HCT116 (cell line): Measurements from ENCODE around the gene C10orf90. TPM values are rescaled to one million over a fixed set of nuclear protein-coding genes. Genes with fewer than 3 reads are reported as not detected.

Experiments
- ATAC-seq: fragments of 200-7000 bp; cut with Tn5 transposase; 2 replicates; pipeline ENCODE4 v1.9.1; 2020; ENCODE audit warnings: mild to moderate bottlenecking, moderate library complexity
- BruUV-seq: library from RNA; stranded (reverse); fragments of 400-500 nt; replicated peaks from 2 replicates; lab custom pipeline; 2021; lab: Mats Ljungman, UMichigan
- CTCF ChIA-PET: fragments of 300-600 bp; sonication (Branson Sonifier 250); formaldehyde crosslinking; loops from one replicate; lab custom pipeline; 2021; ENCODE audit warnings: antibody characterized with exemption; lab: Charles Lee
- POLR2A ChIA-PET: fragments of 300-600, 350-600 bp; sonication (Branson Sonifier 250); formaldehyde crosslinking; loops from one replicate; lab custom pipeline; 2021; ENCODE audit warnings: antibody characterized with exemption; lab: Charles Lee
- RAD21 ChIA-PET, 2 experiments: fragments of 300-600 bp; sonication (Branson Sonifier 250); formaldehyde crosslinking; loops; one replicate each; lab custom pipeline; 2023; ENCODE audit warnings: low total read pairs in 2 of 2; ENCODE audit not compliant: uncharacterized antibody in 2 of 2, unreplicated experiment in 2 of 2, low non-redundant PET in 1 of 2; lab: Charles Lee
- DNase-seq: peaks from one replicate; pipeline ENCODE4 v3.0.0-alpha.2; 2010; ENCODE audit warnings: low read depth, low spot score
- H2AFZ ChIP-seq: fragments of 200-600 bp; shearing (Covaris generic), sonication (generic); 2 replicates; pipeline ENCODE4 v1.6.1; 2017; ENCODE audit warnings: low read depth, mixed run types, mixed read lengths, antibody characterized with exemption, low read length; ENCODE audit not compliant: poor library complexity, severe bottlenecking
- H3K27ac ChIP-seq: 2 replicates; pipeline ENCODE4 v1.5.1; 2012; ENCODE audit warnings: low read depth, low read length
- H3K27me3 ChIP-seq: fragments of 200-600 bp; sonication (generic); 2 replicates; pipeline ENCODE4 v1.6.1; 2016; ENCODE audit warnings: mixed run types, low read length, mixed read lengths; ENCODE audit not compliant: insufficient read depth
- H3K36me3 ChIP-seq, 2 experiments: fragments of 200-500 bp in 1 of 2; fragments of 200-600 bp in 1 of 2; sonication (Bioruptor generic) in 1 of 2; sonication (generic) in 1 of 2; 2 replicates each; pipeline versions ENCODE4 v1.5.1 to v1.6.1; 2014 to 2016; ENCODE audit warnings: low read length in 2 of 2, inconsistent platforms in 1 of 2, mixed read lengths in 1 of 2, mixed run types in 1 of 2; ENCODE audit not compliant: insufficient read depth in 2 of 2, control insufficient read depth in 1 of 2
- H3K4me1 ChIP-seq, 2 experiments: fragments of 200-600 bp in 1 of 2; sonication (generic) in 1 of 2; 2 replicates each; pipeline versions ENCODE4 v1.5.1 to v1.6.1; 2012 to 2017; ENCODE audit warnings: low read length in 2 of 2, inconsistent platforms in 1 of 2, mild to moderate bottlenecking in 1 of 2, mixed read lengths in 1 of 2, mixed run types in 1 of 2, moderate library complexity in 1 of 2; ENCODE audit not compliant: insufficient read depth in 2 of 2, control insufficient read depth in 1 of 2
- H3K4me2 ChIP-seq: fragments of 200-600 bp; sonication (generic); 2 replicates; pipeline ENCODE4 v1.6.1; 2017; ENCODE audit warnings: mixed run types, low read length, mixed read lengths
- H3K4me3 ChIP-seq, 2 experiments: fragments of 200-600 bp in 1 of 2; sonication (generic) in 1 of 2; replicated peaks in 1 of 2; 2 replicates each; pipeline ENCODE4 v1.5.1; 2011 to 2016; ENCODE audit warnings: low read length in 2 of 2, control low read depth in 1 of 2, low read depth in 1 of 2, mild to moderate bottlenecking in 1 of 2, mixed read lengths in 1 of 2, mixed run types in 1 of 2
- H3K79me2 ChIP-seq: fragments of 200-600 bp; sonication (generic); 2 replicates; pipeline ENCODE4 v1.6.1; 2017; ENCODE audit warnings: mild to moderate bottlenecking, mixed run types, low read length, moderate library complexity, mixed read lengths; ENCODE audit not compliant: insufficient read depth
- H3K9ac ChIP-seq: fragments of 200-600 bp; sonication (generic); 2 replicates; pipeline ENCODE4 v1.6.1; 2016; ENCODE audit warnings: low read length, mixed read lengths
- H3K9me2 ChIP-seq: fragments of 200-600 bp; sonication (generic), shearing (Covaris generic); 2 replicates; pipeline ENCODE4 v1.6.1; 2017; ENCODE audit warnings: mixed run types, mild to moderate bottlenecking, moderate library complexity; ENCODE audit not compliant: insufficient read depth
- H3K9me3 ChIP-seq, 2 experiments: fragments of 200-500 bp in 1 of 2; fragments of 200-600 bp in 1 of 2; sonication (Bioruptor generic) in 1 of 2; sonication (generic) in 1 of 2; 2 replicates each; pipeline ENCODE4 v1.6.1; 2014 to 2017; ENCODE audit warnings: low read length in 2 of 2, mixed read lengths in 2 of 2, inconsistent platforms in 1 of 2, low read depth in 1 of 2, mild to moderate bottlenecking in 1 of 2, mixed run types in 1 of 2, moderate library complexity in 1 of 2; ENCODE audit not compliant: control insufficient read depth in 1 of 2, insufficient read depth in 1 of 2
- H4K20me1 ChIP-seq: fragments of 200-600 bp; sonication (generic), shearing (Covaris generic); 2 replicates; pipeline ENCODE4 v1.6.1; 2017; ENCODE audit warnings: mixed run types, mild to moderate bottlenecking, moderate library complexity; ENCODE audit not compliant: insufficient read depth
- CBX3 ChIP-seq: IDR thresholded peaks from 2 replicates; pipeline ENCODE4 v1.6.1; 2012; ENCODE audit warnings: low read depth
- CEBPB ChIP-seq: IDR thresholded peaks from 2 replicates; pipeline ENCODE4 v1.6.1; 2012; ENCODE audit warnings: low read depth
- EZH2phosphoT487 ChIP-seq: fragments of 200-600 bp; IDR thresholded peaks from 2 replicates; pipeline ENCODE4 v1.6.1; 2018; ENCODE audit warnings: antibody characterized with exemption, borderline replicate concordance
- REST ChIP-seq: IDR thresholded peaks from 2 replicates; pipeline ENCODE4 v1.6.1; 2012; ENCODE audit warnings: low read depth
- ZFX ChIP-seq: fragments of 450-650 bp; IDR thresholded peaks from 2 replicates; pipeline ENCODE4 v1.6.1; 2017
- intact Hi-C: fragments of 100-400 bp; cut with micrococcal nuclease; formaldehyde crosslinking; loops from 2 replicates; pipeline ENCODE4 v1.10.0; 2022
- total RNA-seq: library from RNA; stranded (reverse); gene quantifications from one replicate; pipeline ENCODE4 v1.2.1, GENCODE V29; 2021; ENCODE audit not compliant: unreplicated experiment

The C10orf90 gene
- total RNA-seq, 1 experiment from 2014 or later, result not detected

GRCh38 chr10:126646110-126646509 lies 24.4 kb downstream of the C10orf90 start:
- CTCF ChIA-PET, result interaction anchor here (1.5 kb wide), 1 partner anchor 46 kb away, joined by 3 read pairs; no protein-coding TSS in a partner anchor

DNA sequence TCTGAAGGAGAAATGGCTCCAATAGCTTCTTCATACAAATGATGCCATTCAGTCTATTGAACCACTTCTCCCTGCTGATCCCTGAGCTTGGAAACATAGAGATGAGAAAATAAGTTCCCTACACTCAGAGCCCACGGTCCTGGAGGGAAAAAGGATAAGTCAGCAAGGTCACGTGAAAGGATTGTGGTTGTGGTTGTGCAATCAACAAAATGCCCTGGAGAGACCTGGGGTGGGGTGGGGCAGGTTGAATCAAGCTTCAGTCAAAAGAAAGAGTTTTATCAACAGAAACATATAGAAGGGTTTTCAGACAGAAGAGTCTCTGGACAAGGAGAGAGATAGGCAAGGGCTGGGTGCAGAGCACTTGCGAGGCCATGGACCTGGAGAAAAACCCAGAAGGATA lies 30.1 kb downstream of the C10orf90 start:
- no TSS peak for BruUV-seq
- intact Hi-C loops, result no loop called here

More at GRCh38 chr10:126646110-126646509, 24.4 kb downstream of the C10orf90 start:
- no peaks in the 10 kb centered on the region for H3K4me1 ChIP-seq
- no peaks in the 10 kb centered on the region for H3K79me2 ChIP-seq
- no peak for DNase-seq
- peaks cover 51% of the 10 kb centered on the region for H3K27me3 ChIP-seq
- intact Hi-C loops, result no loop called here
- no peak overlapping the region for H3K4me2 ChIP-seq
- H3K9me3 ChIP-seq, result no peaks in the 10 kb centered on the region
- H4K20me1 ChIP-seq, result no peaks in the 10 kb centered on the region
- no peak for TF ChIP-seq EZH2phosphoT487
- no peak for TF ChIP-seq ZFX
- TF ChIP-seq, all 23 proteins: peak for 0
- Histone ChIP-seq H3K27ac (no peak overlapping the region), H3K4me3 (no peak overlapping the region), H3K9me2 (no peaks in the 10 kb centered on the region), H2AFZ (no peak overlapping the region), H3K36me3 (no peaks in the 10 kb centered on the region), H3K9ac (no peak overlapping the region)
- no TSS peak for BruUV-seq
- ChIA-PET RAD21 (no interaction called here), POLR2A (no interaction called here)
- no peak for ATAC-seq

More for the DNA sequence above, 30.1 kb downstream of the C10orf90 start:
- no peak overlapping the region for H3K4me2 ChIP-seq
- peaks cover 66% of the 10 kb centered on the region for H3K27me3 ChIP-seq
- DNase-seq (no peak), ATAC-seq (no peak)
- no peak overlapping the region for H3K27ac ChIP-seq
- POLR2A ChIA-PET, result no interaction called here
- no peak overlapping the region for H2AFZ ChIP-seq
- no peaks in the 10 kb centered on the region for H3K9me2 ChIP-seq
- CTCF ChIA-PET, result no interaction called here
- RAD21 ChIA-PET, result no interaction called here
- no peak overlapping the region for H3K4me3 ChIP-seq
- no peaks in the 10 kb centered on the region for H3K9me3 ChIP-seq
- no peaks in the 10 kb centered on the region for H4K20me1 ChIP-seq
- TF ChIP-seq CBX3 (no peak), REST (no peak), CEBPB (peak; percentile 30; the same call in 1 of the 2 replicates)
- H3K9ac ChIP-seq, result no peak overlapping the region
- H3K36me3 ChIP-seq, result no peaks in the 10 kb centered on the region
- no peaks in the 10 kb centered on the region for H3K79me2 ChIP-seq
- H3K4me1 ChIP-seq, result no peaks in the 10 kb centered on the region
